ENCODE results near the gene CNTNAP5. TPM values are rescaled to one million over a fixed set of nuclear protein-coding genes. Genes with fewer than 3 reads are reported as not detected.

The CNTNAP5 gene
- total and polyA plus RNA-seq, 2 of the 8 experiments (the other 6 are each of a cell fraction or from before 2014, with no cell fraction given), result 0.11 to 0.76 TPM

- TF ChIP-seq, protein P1, sequence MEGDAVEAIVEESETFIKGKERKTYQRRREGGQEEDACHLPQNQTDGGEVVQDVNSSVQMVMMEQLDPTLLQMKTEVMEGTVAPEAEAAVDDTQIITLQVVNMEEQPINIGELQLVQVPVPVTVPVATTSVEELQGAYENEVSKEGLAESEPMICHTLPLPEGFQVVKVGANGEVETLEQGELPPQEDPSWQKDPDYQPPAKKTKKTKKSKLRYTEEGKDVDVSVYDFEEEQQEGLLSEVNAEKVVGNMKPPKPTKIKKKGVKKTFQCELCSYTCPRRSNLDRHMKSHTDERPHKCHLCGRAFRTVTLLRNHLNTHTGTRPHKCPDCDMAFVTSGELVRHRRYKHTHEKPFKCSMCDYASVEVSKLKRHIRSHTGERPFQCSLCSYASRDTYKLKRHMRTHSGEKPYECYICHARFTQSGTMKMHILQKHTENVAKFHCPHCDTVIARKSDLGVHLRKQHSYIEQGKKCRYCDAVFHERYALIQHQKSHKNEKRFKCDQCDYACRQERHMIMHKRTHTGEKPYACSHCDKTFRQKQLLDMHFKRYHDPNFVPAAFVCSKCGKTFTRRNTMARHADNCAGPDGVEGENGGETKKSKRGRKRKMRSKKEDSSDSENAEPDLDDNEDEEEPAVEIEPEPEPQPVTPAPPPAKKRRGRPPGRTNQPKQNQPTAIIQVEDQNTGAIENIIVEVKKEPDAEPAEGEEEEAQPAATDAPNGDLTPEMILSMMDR (IDR thresholded peaks at IDR 0.05; ENCODE audit: control extremely low read depth in 1 of 3, insufficient read depth in 1 of 3, low read depth in 1 of 3, low read length in 3 of 3), result no peak
- TF ChIP-seq FOSL1 (IDR thresholded peaks at IDR 0.05; ENCODE audit: insufficient read depth, low read depth, low read length) (no peak), POU5F1 (IDR thresholded peaks at IDR 0.05; ENCODE audit: low read depth, low read length) (no peak), RXRA (IDR thresholded peaks at IDR 0.05; ENCODE audit: insufficient read depth, low read depth, low read length) (no peak), CREB1 (IDR thresholded peaks at IDR 0.05) (no peak), SIRT6 (IDR thresholded peaks at IDR 0.05; ENCODE audit: low read length) (no peak), TAF7 (optimal IDR thresholded peaks at IDR 0.05; ENCODE audit: borderline replicate concordance, low read depth, low read length) (no peak)
Observed at GRCh38 chr2:124898827-124899226, 873.7 kb downstream of the CNTNAP5 start (continued).

Measured in H1 (cell line).